ENCODE data around the gene FAAP20. TPM values are rescaled to one million over a fixed set of nuclear protein-coding genes. Genes with fewer than 3 reads are reported as not detected.

Gene FAAP20
- total and polyA plus RNA-seq, 4 donors: 5.6 to 31.5 (median 15.7) TPM

- no peaks in the 10 kb centered on the region for H3K27me3 ChIP-seq (ENCODE audit: control insufficient read depth in 4 of 4, insufficient read depth in 4 of 4, low read length in 3 of 4)
- no peak overlapping the region for H3K9ac ChIP-seq (ENCODE audit: low read depth in 1 of 2, low read length in 2 of 2)
- DNase-seq (ENCODE audit: low spot score): no peak
These were observed 43.8 kb downstream of the FAAP20 start for GRCh38 chr1:2150801-2151200.

More at GRCh38 chr1:2150801-2151200, 43.8 kb downstream of the FAAP20 start:
- TF ChIP-seq RAD21 (IDR thresholded peaks at IDR 0.05): no peak
- TF ChIP-seq TAF1 (conservative IDR thresholded peaks at IDR 0.05): no peak
- TF ChIP-seq RXRA (IDR thresholded peaks at IDR 0.05): no peak
- no peak for TF ChIP-seq ZBTB33 (IDR thresholded peaks at IDR 0.05)
- no peak for TF ChIP-seq SP1 (IDR thresholded peaks at IDR 0.05)
- TF ChIP-seq FOXA1 (IDR thresholded peaks at IDR 0.05): no peak
- TF ChIP-seq REST (IDR thresholded peaks at IDR 0.05): no peak
- no peak for TF ChIP-seq NR2F2 (IDR thresholded peaks at IDR 0.05)
- TF ChIP-seq JUND (IDR thresholded peaks at IDR 0.05): no peak
- no peak for TF ChIP-seq CTCF (IDR thresholded peaks at IDR 0.05; ENCODE audit: low read depth, low read length, missing input control)
- TF ChIP-seq GABPA (IDR thresholded peaks at IDR 0.05 in 1 of 2, conservative IDR thresholded peaks at IDR 0.05 in 1 of 2): no peak
- Histone ChIP-seq H3K27ac (ENCODE audit: low read depth in 1 of 2, low read length in 2 of 2) (peak overlapping the region; percentile 34 to 42), H3K4me3 (ENCODE audit: low read depth in 1 of 3, low read length in 3 of 3) (no peak overlapping the region), H3K36me3 (ENCODE audit: control insufficient read depth in 4 of 4, insufficient read depth in 3 of 4, low read depth in 1 of 4, low read length in 3 of 4) (peaks cover 2 to 44% (median 6%) of the 10 kb centered on the region in 4 donors), H3K4me1 (ENCODE audit: control insufficient read depth in 4 of 4, insufficient read depth in 4 of 4, low read length in 3 of 4) (no peaks in the 10 kb centered on the region), H3K9me3 (ENCODE audit: control insufficient read depth in 4 of 4, low read length in 3 of 4) (no peaks in the 10 kb centered on the region)
- WGBS: 86% methylated on average over 19 of the region's 19 CpGs
